ENCODE results near the gene DACH1.

DNA sequence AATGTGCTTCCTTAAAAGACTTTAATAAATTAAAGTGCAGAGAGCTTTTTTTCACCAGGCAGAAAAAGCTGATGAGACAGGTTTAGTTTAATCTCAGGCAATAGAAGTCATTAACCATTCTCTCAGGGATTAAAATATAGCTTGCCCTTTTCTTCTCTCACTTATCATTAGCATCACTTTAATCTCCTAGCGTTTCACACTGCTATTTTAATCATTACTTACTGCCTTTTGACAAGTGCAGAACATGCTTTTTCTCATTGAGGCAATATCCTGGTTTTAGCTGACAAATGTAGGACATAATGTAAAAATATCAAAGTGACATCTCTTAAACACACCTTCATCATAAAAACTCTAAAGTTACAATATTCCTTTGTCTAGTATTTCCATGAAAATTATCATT is 94.6 kb downstream of the DACH1 start:
- TF ChIP-seq, protein P1, sequence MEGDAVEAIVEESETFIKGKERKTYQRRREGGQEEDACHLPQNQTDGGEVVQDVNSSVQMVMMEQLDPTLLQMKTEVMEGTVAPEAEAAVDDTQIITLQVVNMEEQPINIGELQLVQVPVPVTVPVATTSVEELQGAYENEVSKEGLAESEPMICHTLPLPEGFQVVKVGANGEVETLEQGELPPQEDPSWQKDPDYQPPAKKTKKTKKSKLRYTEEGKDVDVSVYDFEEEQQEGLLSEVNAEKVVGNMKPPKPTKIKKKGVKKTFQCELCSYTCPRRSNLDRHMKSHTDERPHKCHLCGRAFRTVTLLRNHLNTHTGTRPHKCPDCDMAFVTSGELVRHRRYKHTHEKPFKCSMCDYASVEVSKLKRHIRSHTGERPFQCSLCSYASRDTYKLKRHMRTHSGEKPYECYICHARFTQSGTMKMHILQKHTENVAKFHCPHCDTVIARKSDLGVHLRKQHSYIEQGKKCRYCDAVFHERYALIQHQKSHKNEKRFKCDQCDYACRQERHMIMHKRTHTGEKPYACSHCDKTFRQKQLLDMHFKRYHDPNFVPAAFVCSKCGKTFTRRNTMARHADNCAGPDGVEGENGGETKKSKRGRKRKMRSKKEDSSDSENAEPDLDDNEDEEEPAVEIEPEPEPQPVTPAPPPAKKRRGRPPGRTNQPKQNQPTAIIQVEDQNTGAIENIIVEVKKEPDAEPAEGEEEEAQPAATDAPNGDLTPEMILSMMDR (IDR thresholded peaks at IDR 0.05) = no peak
- no peak for TF ChIP-seq POLR2A (IDR thresholded peaks at IDR 0.05)
